Gastrocnemius medialis (tissue), 4 donors: Measurements from ENCODE around the gene RAB3GAP1.

ENCODE experiments used
- CTCF ChIP-seq, 5 experiments: fragments of 450-650 bp in 3 of 5; fragments of 200-600 bp in 2 of 5; sonication (generic) in 2 of 5; IDR thresholded peaks in 4 of 5; conservative IDR thresholded peaks in 1 of 5; 1 replicate in 4 of 5; 2 replicates in 1 of 5; pipeline ENCODE4 v1.5.1; 2016 to 2019; ENCODE audit warnings: antibody characterized with exemption in 5 of 5, mild to moderate bottlenecking in 3 of 5, moderate library complexity in 3 of 5
- POLR2A ChIP-seq, 2 donors: fragments of 450-650 bp; IDR thresholded peaks; one replicate each; pipeline ENCODE4 v1.6.1; 2017; ENCODE audit warnings: antibody characterized with exemption in 2 of 2, mild to moderate bottlenecking in 2 of 2, moderate library complexity in 2 of 2

- no peak for TF ChIP-seq CTCF (IDR thresholded peaks at IDR 0.05 in 4 of 5, conservative IDR thresholded peaks at IDR 0.05 in 1 of 5)
- TF ChIP-seq POLR2A (IDR thresholded peaks at IDR 0.05): no peak
These were observed 107.1 kb downstream of the RAB3GAP1 start for GRCh38 chr2:135159191-135159590.
